HL-60 (cell line): ENCODE measurements around the gene LIME1.

Experiments used
- DNase-seq, 2 experiments: peaks; one replicate each; pipeline ENCODE4 v3.0.0-alpha.2; 2010 to 2020; ENCODE audit warnings: low read depth in 1 of 2, low spot score in 1 of 2
- H3K27ac ChIP-seq: fragments of 250-450 bp; sonication (Bioruptor Pico); replicated peaks from 2 replicates; pipeline ENCODE4 v1.5.1; 2020; ENCODE audit warnings: mild to moderate bottlenecking, moderate library complexity
- H3K27me3 ChIP-seq: fragments of 250-450 bp; sonication (Bioruptor Pico); 2 replicates; pipeline ENCODE4 v1.5.1; 2021; ENCODE audit warnings: mild to moderate bottlenecking, moderate library complexity; ENCODE audit not compliant: insufficient read depth, poor library complexity, severe bottlenecking
- H3K4me3 ChIP-seq: replicated peaks from 2 replicates; pipeline ENCODE4 v1.5.1; 2011; ENCODE audit warnings: mild to moderate bottlenecking, control low read depth, low read length; ENCODE audit not compliant: insufficient read depth
- GABPA ChIP-seq: IDR thresholded peaks from 2 replicates; pipeline ENCODE4 v1.6.1; 2012; ENCODE audit warnings: low read depth
- POLR2AphosphoS5 ChIP-seq: IDR thresholded peaks from 2 replicates; pipeline ENCODE4 v1.6.1; 2012; ENCODE audit warnings: low read depth
- SPI1 ChIP-seq: IDR thresholded peaks from 2 replicates; pipeline ENCODE4 v1.6.1; 2012; ENCODE audit warnings: low read depth, mild to moderate bottlenecking, borderline replicate concordance
- long read RNA-seq: library from polyadenylated mRNA; unstranded; transcript quantifications from one replicate; pipeline ENCODE4 v2.0.0, GENCODE V29; 2020
- TF ChIP-seq, protein P1 (sequence below): IDR thresholded peaks from one replicate; pipeline ENCODE4 v1.5.1; 2011; ENCODE audit warnings: low read length, control low read depth, inconsistent platforms; ENCODE audit not compliant: insufficient read depth
- TF ChIP-seq, protein P2 (sequence below): IDR thresholded peaks from 2 replicates; pipeline ENCODE4 v1.6.1; 2012; ENCODE audit warnings: low read depth; ENCODE audit not compliant: insufficient replicate concordance

Gene LIME1, protein sequence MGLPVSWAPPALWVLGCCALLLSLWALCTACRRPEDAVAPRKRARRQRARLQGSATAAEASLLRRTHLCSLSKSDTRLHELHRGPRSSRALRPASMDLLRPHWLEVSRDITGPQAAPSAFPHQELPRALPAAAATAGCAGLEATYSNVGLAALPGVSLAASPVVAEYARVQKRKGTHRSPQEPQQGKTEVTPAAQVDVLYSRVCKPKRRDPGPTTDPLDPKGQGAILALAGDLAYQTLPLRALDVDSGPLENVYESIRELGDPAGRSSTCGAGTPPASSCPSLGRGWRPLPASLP
- long read RNA-seq, result 0 reads

DNA sequence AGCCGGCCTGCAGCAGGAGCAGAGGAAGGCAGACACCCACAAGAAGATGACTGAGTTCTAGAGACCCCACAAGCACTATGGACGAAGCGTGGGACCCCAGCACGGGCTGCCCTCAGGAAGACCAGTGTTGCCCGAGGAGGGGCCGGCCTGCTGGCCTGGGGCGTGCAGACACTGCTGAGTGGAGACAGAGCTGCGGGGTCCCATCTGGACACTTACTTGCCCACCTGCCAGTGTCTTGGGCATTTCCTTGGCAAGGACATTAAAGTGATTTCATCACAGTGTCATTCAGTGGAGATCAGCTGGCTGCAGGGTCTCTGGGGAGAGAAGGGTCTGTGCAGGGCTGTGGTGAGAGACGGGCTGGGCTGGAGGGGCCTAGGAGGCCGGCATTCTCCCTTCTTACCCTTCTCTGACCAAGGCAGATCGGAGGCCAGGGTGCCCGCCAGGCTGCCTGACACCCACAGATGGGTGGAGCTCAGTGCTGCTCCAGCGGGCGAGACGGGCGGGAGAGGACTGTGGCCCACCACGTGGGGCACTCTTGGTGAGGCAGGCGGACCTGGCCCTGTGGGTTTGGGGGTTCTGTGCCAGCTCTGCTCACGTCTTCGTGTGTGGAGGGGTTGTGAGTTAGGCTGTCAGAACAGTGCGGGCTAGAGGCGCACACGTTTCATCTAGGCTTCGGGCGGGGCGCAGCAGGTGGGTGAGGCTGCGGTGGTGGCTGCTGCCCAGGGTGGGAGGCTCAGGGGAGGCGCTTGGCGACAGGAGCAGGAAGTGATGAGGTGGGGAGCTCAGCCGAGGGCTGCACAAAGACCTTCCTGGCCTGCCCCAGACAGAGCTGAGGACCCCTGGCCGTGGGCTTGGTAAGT, at the start of gene LIME1:
Gene LIME1 (plus strand): TSS at position 806 of the 860 bp plus-strand sequence. CDS start 886 bp downstream, outside the sequence.
- TF ChIP-seq SPI1 (no peak), POLR2AphosphoS5 (no peak), GABPA (no peak)
- TF ChIP-seq, protein P1, sequence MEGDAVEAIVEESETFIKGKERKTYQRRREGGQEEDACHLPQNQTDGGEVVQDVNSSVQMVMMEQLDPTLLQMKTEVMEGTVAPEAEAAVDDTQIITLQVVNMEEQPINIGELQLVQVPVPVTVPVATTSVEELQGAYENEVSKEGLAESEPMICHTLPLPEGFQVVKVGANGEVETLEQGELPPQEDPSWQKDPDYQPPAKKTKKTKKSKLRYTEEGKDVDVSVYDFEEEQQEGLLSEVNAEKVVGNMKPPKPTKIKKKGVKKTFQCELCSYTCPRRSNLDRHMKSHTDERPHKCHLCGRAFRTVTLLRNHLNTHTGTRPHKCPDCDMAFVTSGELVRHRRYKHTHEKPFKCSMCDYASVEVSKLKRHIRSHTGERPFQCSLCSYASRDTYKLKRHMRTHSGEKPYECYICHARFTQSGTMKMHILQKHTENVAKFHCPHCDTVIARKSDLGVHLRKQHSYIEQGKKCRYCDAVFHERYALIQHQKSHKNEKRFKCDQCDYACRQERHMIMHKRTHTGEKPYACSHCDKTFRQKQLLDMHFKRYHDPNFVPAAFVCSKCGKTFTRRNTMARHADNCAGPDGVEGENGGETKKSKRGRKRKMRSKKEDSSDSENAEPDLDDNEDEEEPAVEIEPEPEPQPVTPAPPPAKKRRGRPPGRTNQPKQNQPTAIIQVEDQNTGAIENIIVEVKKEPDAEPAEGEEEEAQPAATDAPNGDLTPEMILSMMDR, result no peak
- TF ChIP-seq, protein P2, sequence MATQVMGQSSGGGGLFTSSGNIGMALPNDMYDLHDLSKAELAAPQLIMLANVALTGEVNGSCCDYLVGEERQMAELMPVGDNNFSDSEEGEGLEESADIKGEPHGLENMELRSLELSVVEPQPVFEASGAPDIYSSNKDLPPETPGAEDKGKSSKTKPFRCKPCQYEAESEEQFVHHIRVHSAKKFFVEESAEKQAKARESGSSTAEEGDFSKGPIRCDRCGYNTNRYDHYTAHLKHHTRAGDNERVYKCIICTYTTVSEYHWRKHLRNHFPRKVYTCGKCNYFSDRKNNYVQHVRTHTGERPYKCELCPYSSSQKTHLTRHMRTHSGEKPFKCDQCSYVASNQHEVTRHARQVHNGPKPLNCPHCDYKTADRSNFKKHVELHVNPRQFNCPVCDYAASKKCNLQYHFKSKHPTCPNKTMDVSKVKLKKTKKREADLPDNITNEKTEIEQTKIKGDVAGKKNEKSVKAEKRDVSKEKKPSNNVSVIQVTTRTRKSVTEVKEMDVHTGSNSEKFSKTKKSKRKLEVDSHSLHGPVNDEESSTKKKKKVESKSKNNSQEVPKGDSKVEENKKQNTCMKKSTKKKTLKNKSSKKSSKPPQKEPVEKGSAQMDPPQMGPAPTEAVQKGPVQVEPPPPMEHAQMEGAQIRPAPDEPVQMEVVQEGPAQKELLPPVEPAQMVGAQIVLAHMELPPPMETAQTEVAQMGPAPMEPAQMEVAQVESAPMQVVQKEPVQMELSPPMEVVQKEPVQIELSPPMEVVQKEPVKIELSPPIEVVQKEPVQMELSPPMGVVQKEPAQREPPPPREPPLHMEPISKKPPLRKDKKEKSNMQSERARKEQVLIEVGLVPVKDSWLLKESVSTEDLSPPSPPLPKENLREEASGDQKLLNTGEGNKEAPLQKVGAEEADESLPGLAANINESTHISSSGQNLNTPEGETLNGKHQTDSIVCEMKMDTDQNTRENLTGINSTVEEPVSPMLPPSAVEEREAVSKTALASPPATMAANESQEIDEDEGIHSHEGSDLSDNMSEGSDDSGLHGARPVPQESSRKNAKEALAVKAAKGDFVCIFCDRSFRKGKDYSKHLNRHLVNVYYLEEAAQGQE, result no peak
- H3K4me3 ChIP-seq, result no peak within 1 kb of the TSS
- no peak for DNase-seq
- H3K27ac ChIP-seq, result peak within 1 kb of the TSS; percentile 51
- no peaks in the 10 kb centered on the region for H3K27me3 ChIP-seq

DNA sequence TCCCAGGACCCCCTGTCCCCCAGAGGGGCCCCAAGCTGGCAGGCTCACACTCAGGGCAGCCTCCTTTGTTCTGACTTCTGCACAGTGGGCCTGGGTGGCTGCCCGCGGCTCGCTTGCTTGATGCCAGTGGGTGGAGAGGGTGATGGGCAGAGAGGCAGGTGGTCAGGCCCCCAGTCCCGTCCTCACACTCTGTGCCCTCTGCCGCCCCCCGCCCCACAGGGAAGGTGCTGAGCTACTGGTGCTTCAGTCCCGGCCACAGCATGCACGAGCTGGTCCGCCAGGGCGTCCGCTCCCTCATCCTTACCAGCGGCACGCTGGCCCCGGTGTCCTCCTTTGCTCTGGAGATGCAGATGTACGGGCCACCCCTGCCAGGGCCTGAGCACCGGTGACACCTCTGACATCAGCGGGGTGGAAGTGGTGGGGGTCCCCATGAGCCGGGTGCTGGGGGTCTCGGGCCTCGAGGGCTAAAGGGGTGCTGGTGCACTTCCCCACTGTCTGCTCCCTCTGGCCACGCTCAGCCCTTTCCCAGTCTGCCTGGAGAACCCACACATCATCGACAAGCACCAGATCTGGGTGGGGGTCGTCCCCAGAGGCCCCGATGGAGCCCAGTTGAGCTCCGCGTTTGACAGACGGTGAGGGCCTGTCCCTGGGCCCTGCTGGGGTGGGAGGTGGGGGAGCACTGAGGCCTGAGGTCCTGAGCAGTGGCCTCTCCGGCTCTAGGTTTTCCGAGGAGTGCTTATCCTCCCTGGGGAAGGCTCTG, 48.9 kb upstream of the LIME1 start:
- Histone ChIP-seq H3K4me3 (no peak overlapping the region), H3K27me3 (no peaks in the 10 kb centered on the region), H3K27ac (no peak overlapping the region)
- DNase-seq, result no peak
- TF ChIP-seq SPI1, result no peak
- TF ChIP-seq, protein P1, result no peak
- TF ChIP-seq GABPA, result no peak
- TF ChIP-seq, protein P2, result no peak
- TF ChIP-seq POLR2AphosphoS5, result no peak

DNA sequence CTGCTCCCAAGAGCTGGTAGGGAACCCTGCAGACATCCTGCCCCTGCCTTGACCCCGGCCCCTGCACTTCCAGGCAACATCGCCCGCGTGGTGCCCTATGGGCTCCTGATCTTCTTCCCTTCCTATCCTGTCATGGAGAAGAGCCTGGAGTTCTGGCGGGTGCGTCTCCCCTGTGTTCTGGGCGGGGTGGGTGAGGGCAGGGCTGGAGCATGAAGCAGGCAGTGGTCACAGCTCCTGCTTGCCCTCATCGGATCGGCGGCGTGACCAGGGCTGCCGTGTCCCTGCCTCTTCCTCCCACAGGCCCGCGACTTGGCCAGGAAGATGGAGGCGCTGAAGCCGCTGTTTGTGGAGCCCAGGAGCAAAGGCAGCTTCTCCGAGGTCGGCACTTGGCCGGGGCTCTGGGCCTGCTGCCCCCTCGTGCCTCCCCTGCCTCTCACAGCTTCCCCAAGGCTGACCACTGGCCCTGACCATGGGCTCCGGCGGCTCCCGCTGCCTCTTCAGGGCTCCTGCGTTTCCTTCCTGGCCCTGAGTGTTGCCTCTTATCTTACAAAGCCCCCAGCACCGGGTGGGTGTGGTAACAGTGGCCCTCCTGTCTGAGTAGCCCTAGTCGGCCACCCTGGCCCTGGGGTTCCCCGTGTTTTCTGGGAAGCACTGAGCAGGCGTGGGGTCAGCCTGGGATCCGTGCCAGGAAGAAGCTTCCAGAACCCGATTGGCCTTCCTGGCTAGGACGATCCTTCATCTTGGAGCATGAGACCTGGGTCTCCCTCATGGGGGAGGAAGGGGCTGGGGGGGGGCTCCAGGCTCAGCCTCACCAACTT, 48.0 kb upstream of the LIME1 start:
- TF ChIP-seq, protein P1, result no peak
- no peak for TF ChIP-seq GABPA
- TF ChIP-seq POLR2AphosphoS5, result no peak
- TF ChIP-seq, protein P2, result no peak
- no peak for TF ChIP-seq SPI1
- H3K27ac ChIP-seq, result no peak overlapping the region
- no peaks in the 10 kb centered on the region for H3K27me3 ChIP-seq
- H3K4me3 ChIP-seq, result no peak overlapping the region
- no peak for DNase-seq
